Sigmoid colon (tissue), 4 donors: Measurements from ENCODE around the gene TVP23A.

Experiments
- CTCF ChIP-seq, 4 experiments: fragments of 450-650 bp in 3 of 4; fragments of 200-600 bp in 1 of 4; IDR thresholded peaks; one replicate each; pipeline ENCODE4 v1.5.1; 2016 to 2019; ENCODE audit warnings: antibody characterized with exemption in 4 of 4, mild to moderate bottlenecking in 3 of 4, moderate library complexity in 2 of 4
- EP300 ChIP-seq, 4 donors: sonication (generic); formaldehyde crosslinking; IDR thresholded peaks; one replicate each; pipeline ENCODE4 v1.6.1; 2017; ENCODE audit warnings: antibody characterized with exemption in 4 of 4

DNA sequence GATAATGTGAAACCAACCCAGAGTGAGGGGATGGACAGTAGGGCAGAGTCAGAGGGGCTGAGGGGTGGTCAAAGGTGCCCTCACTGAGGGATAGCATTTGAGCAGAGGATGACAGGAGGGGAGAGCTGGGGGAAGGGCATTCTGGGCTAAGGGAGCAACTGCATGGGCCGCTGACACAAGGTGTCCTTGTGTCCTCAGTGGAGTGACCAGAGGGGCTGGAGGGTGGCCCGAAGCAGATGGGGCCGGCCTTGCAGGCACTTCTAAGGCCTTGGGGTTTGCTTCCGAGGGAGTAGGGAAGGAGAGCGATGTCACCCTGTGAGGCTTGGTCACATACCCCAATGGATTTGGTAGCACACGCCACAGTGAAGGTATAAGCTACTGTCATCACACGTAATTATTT lies 64.9 kb downstream of the TVP23A start:
- TF ChIP-seq EP300 (IDR thresholded peaks at IDR 0.05) (no peak), CTCF (IDR thresholded peaks at IDR 0.05) (no peak)
